ENCODE measurements around the gene AGPAT2. TPM values are rescaled to one million over a fixed set of nuclear protein-coding genes. Genes with fewer than 3 reads are reported as not detected.

The AGPAT2 gene
- total RNA-seq, 1 donor from 2014 or later, result 2.4 TPM

DNA sequence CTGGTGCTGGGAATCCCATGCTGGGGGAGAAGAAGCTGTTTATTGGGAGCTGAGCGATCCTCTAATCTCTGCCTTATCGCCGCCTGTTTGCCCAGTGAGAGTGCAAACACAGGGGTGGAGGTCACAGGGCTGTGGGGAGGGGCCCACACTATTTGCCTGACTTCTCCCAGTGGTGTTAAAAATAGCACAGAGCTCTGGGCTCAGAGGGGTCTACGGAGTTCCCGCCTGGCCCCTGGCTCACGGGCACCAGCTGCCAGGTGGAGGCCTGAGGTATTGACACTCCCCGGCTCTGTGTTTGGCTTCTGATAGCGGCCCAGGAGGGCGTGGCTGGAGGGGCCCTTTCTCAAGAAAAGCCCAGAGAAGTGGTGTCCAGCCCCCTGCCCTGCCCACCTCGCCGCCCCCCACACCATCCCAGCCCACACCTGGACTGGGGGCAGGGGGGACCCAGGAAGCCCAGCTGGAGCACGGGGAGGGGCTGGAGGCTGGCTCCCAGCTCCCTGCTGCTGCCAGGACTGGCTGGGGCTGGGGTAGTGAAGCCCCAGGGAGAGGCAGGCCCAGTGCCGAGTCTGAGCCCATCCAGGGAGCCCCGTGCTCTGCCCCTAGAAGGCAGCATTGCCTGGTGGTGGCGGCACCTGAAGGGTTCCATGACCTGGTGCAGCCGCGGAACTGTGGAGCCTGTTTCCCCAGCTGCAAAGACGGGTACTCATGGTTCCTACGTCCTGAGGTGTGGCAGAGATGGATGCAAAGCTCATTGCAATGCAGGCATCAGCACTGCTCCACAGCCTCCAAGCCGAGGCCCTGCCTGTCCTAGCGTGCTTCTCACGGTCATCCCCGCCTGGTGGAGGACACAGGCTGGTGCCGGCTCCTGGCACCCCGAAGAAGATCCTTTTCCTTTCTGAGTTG, 60.3 kb downstream of the AGPAT2 start:
- TF ChIP-seq, protein P1, sequence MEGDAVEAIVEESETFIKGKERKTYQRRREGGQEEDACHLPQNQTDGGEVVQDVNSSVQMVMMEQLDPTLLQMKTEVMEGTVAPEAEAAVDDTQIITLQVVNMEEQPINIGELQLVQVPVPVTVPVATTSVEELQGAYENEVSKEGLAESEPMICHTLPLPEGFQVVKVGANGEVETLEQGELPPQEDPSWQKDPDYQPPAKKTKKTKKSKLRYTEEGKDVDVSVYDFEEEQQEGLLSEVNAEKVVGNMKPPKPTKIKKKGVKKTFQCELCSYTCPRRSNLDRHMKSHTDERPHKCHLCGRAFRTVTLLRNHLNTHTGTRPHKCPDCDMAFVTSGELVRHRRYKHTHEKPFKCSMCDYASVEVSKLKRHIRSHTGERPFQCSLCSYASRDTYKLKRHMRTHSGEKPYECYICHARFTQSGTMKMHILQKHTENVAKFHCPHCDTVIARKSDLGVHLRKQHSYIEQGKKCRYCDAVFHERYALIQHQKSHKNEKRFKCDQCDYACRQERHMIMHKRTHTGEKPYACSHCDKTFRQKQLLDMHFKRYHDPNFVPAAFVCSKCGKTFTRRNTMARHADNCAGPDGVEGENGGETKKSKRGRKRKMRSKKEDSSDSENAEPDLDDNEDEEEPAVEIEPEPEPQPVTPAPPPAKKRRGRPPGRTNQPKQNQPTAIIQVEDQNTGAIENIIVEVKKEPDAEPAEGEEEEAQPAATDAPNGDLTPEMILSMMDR (IDR thresholded peaks at IDR 0.05), result no peak
- TF ChIP-seq EZH2phosphoT487 (IDR thresholded peaks at IDR 0.05), result no peak
- H3K36me3 ChIP-seq, result no peaks in the 10 kb centered on the region
- peak overlapping the region; percentile 90 for H3K27ac Mint-ChIP-seq
- H3K4me2 ChIP-seq, result peak overlapping the region; percentile 22
- no peak overlapping the region for H3K4me3 ChIP-seq
- H3K4me3 Mint-ChIP-seq, result no peak overlapping the region
- no peaks in the 10 kb centered on the region for H3K9me3 Mint-ChIP-seq
- no peaks in the 10 kb centered on the region for H3K27me3 ChIP-seq
- H3F3A ChIP-seq (ENCODE audit: low read depth), result peaks cover 19% of the 10 kb centered on the region
- H3K27ac ChIP-seq, result no peak overlapping the region
- peaks cover 18% of the 10 kb centered on the region for H3K4me1 Mint-ChIP-seq
- no peaks in the 10 kb centered on the region for H4K20me1 ChIP-seq (ENCODE audit: low read depth)
- H2AFZ ChIP-seq (replicated peaks), result no peak overlapping the region
- H3K79me2 ChIP-seq (ENCODE audit: low read depth), result no peaks in the 10 kb centered on the region
- peaks cover 7% of the 10 kb centered on the region for H3K27me3 Mint-ChIP-seq (ENCODE audit: insufficient read depth, low read depth)
- no peaks in the 10 kb centered on the region for H3K36me3 Mint-ChIP-seq
- no peak overlapping the region for H3K9ac ChIP-seq
- peak; percentile 54 for DNase-seq (ENCODE audit: low spot score)
- peaks cover 15% of the 10 kb centered on the region for H3K4me1 ChIP-seq
- H3K9me3 ChIP-seq (ENCODE audit: low read depth), result no peaks in the 10 kb centered on the region

DNA sequence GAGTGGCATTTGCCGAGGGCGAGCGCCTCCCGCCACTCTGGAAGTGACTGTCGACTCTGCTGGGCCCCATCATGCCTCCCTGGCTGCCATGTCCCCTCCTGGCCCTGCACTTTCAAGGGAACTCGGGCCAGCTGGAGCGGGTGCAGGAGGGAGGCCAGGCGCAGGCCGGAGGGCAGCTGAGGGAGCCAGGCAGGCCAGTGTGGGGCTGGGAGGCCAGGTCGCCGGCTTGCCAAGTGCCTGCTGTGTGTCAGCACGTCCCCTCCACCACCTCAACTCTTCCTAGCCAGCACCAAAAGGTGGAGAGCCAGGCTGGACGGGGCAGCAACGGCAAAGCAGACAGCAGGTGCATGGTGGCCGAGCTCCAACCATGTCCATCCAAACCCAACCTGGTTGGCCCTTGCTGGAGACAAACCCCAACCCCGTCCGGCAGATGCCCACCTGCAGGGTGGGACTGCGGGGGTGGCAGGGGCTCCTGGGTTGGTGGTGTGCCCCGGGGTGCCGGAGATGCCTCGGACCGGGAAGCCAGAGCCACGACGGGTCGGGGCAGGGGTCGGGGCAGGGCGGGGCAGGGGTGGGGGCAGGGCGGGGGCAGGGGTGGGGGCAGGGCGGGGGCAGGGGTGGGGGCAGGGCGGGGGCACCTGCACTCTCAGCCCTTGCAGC, 61.1 kb downstream of the AGPAT2 start:
- Histone ChIP-seq H3K4me3 (no peak overlapping the region), H3K79me2 (ENCODE audit: low read depth) (no peaks in the 10 kb centered on the region), H3K4me2 (no peak overlapping the region), H3K4me1 (peaks cover 17% of the 10 kb centered on the region), H3K9me3 (ENCODE audit: low read depth) (no peaks in the 10 kb centered on the region), H3K9ac (no peak overlapping the region), H3K27me3 (no peaks in the 10 kb centered on the region), H2AFZ (replicated peaks) (no peak overlapping the region), H3F3A (ENCODE audit: low read depth) (peaks cover 12% of the 10 kb centered on the region), H3K36me3 (no peaks in the 10 kb centered on the region), H3K27ac (no peak overlapping the region), H4K20me1 (ENCODE audit: low read depth) (no peaks in the 10 kb centered on the region)
- no peaks in the 10 kb centered on the region for H3K36me3 Mint-ChIP-seq
- H3K27me3 Mint-ChIP-seq (ENCODE audit: insufficient read depth, low read depth), result peaks cover 7% of the 10 kb centered on the region
- no peak overlapping the region for H3K4me3 Mint-ChIP-seq
- TF ChIP-seq EZH2 (IDR thresholded peaks at IDR 0.05), result no peak
- TF ChIP-seq, protein P1 (IDR thresholded peaks at IDR 0.05), result no peak
- no peak for TF ChIP-seq EZH2phosphoT487 (IDR thresholded peaks at IDR 0.05)
- H3K27ac Mint-ChIP-seq, result no peak overlapping the region
- H3K9me3 Mint-ChIP-seq, result no peaks in the 10 kb centered on the region
- peaks cover 18% of the 10 kb centered on the region for H3K4me1 Mint-ChIP-seq
- no peak for DNase-seq (ENCODE audit: low spot score)

DNA sequence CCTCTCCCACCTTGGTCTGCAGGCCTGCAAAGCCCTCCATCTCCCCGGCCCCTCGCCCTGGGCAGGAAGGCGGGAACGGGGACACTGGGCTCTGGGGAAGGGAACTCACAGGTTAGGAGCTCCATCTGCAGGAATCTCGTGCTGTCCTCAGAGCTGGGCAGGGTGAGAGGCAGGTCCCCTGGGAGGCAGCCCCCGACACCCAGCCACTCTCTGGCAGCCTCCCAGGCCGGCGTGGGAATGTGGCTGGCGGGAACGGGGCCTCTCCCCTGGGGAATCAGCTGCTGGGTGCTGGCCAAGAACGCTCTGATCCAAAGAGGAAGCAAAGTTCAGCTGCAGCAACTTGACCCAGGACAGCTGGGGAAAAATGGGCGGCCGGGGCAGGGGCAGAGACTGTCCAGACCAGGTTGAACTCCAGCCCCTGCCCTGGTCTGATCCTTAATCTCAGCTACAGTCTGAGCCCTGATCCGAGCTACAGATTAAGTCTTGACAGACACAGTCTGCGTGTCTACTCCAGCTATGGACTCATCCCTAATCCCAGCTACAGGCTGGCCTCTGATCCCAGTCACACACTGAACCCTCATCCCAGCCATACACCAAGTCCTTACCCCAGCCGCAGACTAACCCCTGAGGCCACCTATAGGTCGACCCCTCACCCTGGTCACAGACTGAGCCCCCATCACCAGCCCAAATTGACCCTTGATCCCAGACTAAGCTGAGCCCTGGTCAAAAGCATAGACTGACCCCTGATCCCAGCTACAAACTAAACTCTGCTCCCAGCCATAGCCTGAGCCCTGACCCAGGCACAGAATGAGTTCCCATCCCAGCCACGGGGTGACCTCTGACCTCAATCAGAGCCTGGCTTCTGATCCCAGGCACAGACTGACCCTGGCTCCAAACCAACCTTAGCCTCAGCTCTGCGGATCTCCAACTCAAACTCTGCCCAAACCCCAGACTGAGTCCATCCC, 61.9 kb downstream of the AGPAT2 start:
- H3F3A ChIP-seq (ENCODE audit: low read depth), result peaks cover 4% of the 10 kb centered on the region
- Mint-ChIP-seq H3K4me3 (peak overlapping the region; percentile 44), H3K36me3 (no peaks in the 10 kb centered on the region), H3K27ac (peak overlapping the region; percentile 75), H3K27me3 (ENCODE audit: insufficient read depth, low read depth) (peaks cover 7% of the 10 kb centered on the region), H3K4me1 (peaks cover 18% of the 10 kb centered on the region), H3K9me3 (no peaks in the 10 kb centered on the region)
- no peak overlapping the region for H3K27ac ChIP-seq
- DNase-seq (ENCODE audit: low spot score), result peak; percentile 75
- H4K20me1 ChIP-seq (ENCODE audit: low read depth), result no peaks in the 10 kb centered on the region
- peaks cover 22% of the 10 kb centered on the region for H3K4me1 ChIP-seq
- H2AFZ ChIP-seq (replicated peaks), result no peak overlapping the region
- H3K9me3 ChIP-seq (ENCODE audit: low read depth), result no peaks in the 10 kb centered on the region
- H3K36me3 ChIP-seq, result no peaks in the 10 kb centered on the region
- no peaks in the 10 kb centered on the region for H3K27me3 ChIP-seq
- no peak overlapping the region for H3K4me2 ChIP-seq
- no peak overlapping the region for H3K4me3 ChIP-seq
- no peaks in the 10 kb centered on the region for H3K79me2 ChIP-seq (ENCODE audit: low read depth)
- TF ChIP-seq, protein P1 (IDR thresholded peaks at IDR 0.05), result peak; percentile 60
- TF ChIP-seq EZH2 (IDR thresholded peaks at IDR 0.05), result no peak
- H3K9ac ChIP-seq, result no peak overlapping the region
